NCI-H2107 (cell line): ENCODE measurements around the gene PC.
"Not testable (repeated sequence)": the region's sequence is repeated elsewhere in the genome, so short reads cannot be mapped to it uniquely, and the experiment has no call there.

Source experiments
- DNase-seq: peaks from one replicate; lab custom pipeline; 2025; lab: John Stamatoyannopoulos, UW

PC gene

GRCh38 chr11:66841861-66842260 lies 116.3 kb downstream of the PC start:
- no peak for DNase-seq

- DNase-seq, result no peak
These were observed 117.7 kb downstream of the PC start for GRCh38 chr11:66840317-66841091.

- no peak for DNase-seq
These were observed 122.3 kb downstream of the PC start for GRCh38 chr11:66835768-66836405.

GRCh38 chr11:66834943-66835342 lies 123.2 kb downstream of the PC start:
- no peak for DNase-seq

- no peak for DNase-seq
These were observed 123.7 kb downstream of the PC start for GRCh38 chr11:66834539-66834845.

- not testable (repeated sequence) for DNase-seq
These were observed 133.6 kb downstream of the PC start for GRCh38 chr11:66824573-66824972.

- no peak for DNase-seq
These were observed 134.5 kb downstream of the PC start for GRCh38 chr11:66823700-66824099.

- DNase-seq, result no peak
These were observed 137.3 kb downstream of the PC start for GRCh38 chr11:66820901-66821300.

GRCh38 chr11:66820381-66820780 lies 137.8 kb downstream of the PC start:
- no peak for DNase-seq

- DNase-seq, result no peak
These were observed 139.8 kb downstream of the PC start for GRCh38 chr11:66818231-66818955.

GRCh38 chr11:66815646-66816045 lies 142.5 kb downstream of the PC start:
- no peak for DNase-seq

GRCh38 chr11:66814678-66815077 lies 143.5 kb downstream of the PC start:
- no peak for DNase-seq

GRCh38 chr11:66810576-66811185 lies 147.5 kb downstream of the PC start:
- no peak for DNase-seq

GRCh38 chr11:66809592-66809991 lies 148.6 kb downstream of the PC start:
- DNase-seq, result no peak

GRCh38 chr11:66800720-66801428 lies 157.3 kb downstream of the PC start:
- no peak for DNase-seq

- not testable (repeated sequence) for DNase-seq
These were observed 158.4 kb downstream of the PC start for GRCh38 chr11:66799815-66800214.
